ENCODE results near the gene OGDH.

Gene OGDH

GRCh38 chr7:44703921-44704320 is 97.5 kb downstream of the OGDH start:
- Histone ChIP-seq H3K4me2 (ENCODE audit: low read length) (no peak overlapping the region), H3K36me3 (ENCODE audit: control insufficient read depth, low read length) (peaks cover 47% of the 10 kb centered on the region), H4K20me1 (ENCODE audit: control insufficient read depth, insufficient read depth, low read depth, low read length) (no peaks in the 10 kb centered on the region), H3K27ac (ENCODE audit: low read depth, low read length) (no peak overlapping the region), H3K27me3 (ENCODE audit: control insufficient read depth, low read length) (no peaks in the 10 kb centered on the region), H3K4me3 (ENCODE audit: low read length) (no peak overlapping the region), H3K9me2 (replicated peaks; ENCODE audit: control insufficient read depth, low read length) (no peaks in the 10 kb centered on the region), H3K4me1 (ENCODE audit: control insufficient read depth, low read length) (no peaks in the 10 kb centered on the region), H3K79me2 (ENCODE audit: control insufficient read depth, low read length) (no peaks in the 10 kb centered on the region), H3F3A (ENCODE audit: control insufficient read depth, insufficient read depth) (0 out of 2 replicates have a peak, but pooled peaks cover 3% of the 10 kb centered on the region), H3K9me3 (ENCODE audit: control insufficient read depth, insufficient read depth, low read length) (no peaks in the 10 kb centered on the region)
- TF ChIP-seq EZH2phosphoT487 (IDR thresholded peaks at IDR 0.05; ENCODE audit: borderline replicate concordance, low read length) (no peak), CTCF (IDR thresholded peaks at IDR 0.05; ENCODE audit: low read depth, low read length, poor library complexity, severe bottlenecking) (no peak)

GRCh38 chr7:44705434-44705833 is 99.0 kb downstream of the OGDH start:
- no peak for TF ChIP-seq CTCF (IDR thresholded peaks at IDR 0.05; ENCODE audit: low read depth, low read length, poor library complexity, severe bottlenecking)
- no peak for TF ChIP-seq EZH2phosphoT487 (IDR thresholded peaks at IDR 0.05; ENCODE audit: borderline replicate concordance, low read length)
- Histone ChIP-seq H3K4me3 (ENCODE audit: low read length) (no peak overlapping the region), H3K4me2 (ENCODE audit: low read length) (no peak overlapping the region), H3K9me3 (ENCODE audit: control insufficient read depth, insufficient read depth, low read length) (no peaks in the 10 kb centered on the region), H3K27ac (ENCODE audit: low read depth, low read length) (no peak overlapping the region), H3K27me3 (ENCODE audit: control insufficient read depth, low read length) (no peaks in the 10 kb centered on the region), H3K4me1 (ENCODE audit: control insufficient read depth, low read length) (no peaks in the 10 kb centered on the region), H3K36me3 (ENCODE audit: control insufficient read depth, low read length) (peaks cover 41% of the 10 kb centered on the region), H3F3A (ENCODE audit: control insufficient read depth, insufficient read depth) (0 out of 2 replicates have a peak, but pooled peaks cover 6% of the 10 kb centered on the region), H3K9me2 (replicated peaks; ENCODE audit: control insufficient read depth, low read length) (no peaks in the 10 kb centered on the region), H4K20me1 (ENCODE audit: control insufficient read depth, insufficient read depth, low read depth, low read length) (no peaks in the 10 kb centered on the region), H3K79me2 (ENCODE audit: control insufficient read depth, low read length) (no peaks in the 10 kb centered on the region)

- Histone ChIP-seq H3K4me2 (ENCODE audit: low read length) (no peak overlapping the region), H4K20me1 (ENCODE audit: control insufficient read depth, insufficient read depth, low read depth, low read length) (no peaks in the 10 kb centered on the region), H3K4me1 (ENCODE audit: control insufficient read depth, low read length) (no peaks in the 10 kb centered on the region), H3F3A (ENCODE audit: control insufficient read depth, insufficient read depth) (0 out of 2 replicates have a peak, but pooled peaks cover 6% of the 10 kb centered on the region), H3K27me3 (ENCODE audit: control insufficient read depth, low read length) (no peaks in the 10 kb centered on the region), H3K36me3 (ENCODE audit: control insufficient read depth, low read length) (peaks cover 31% of the 10 kb centered on the region), H3K9me3 (ENCODE audit: control insufficient read depth, insufficient read depth, low read length) (no peaks in the 10 kb centered on the region), H3K4me3 (ENCODE audit: low read length) (no peak overlapping the region), H3K27ac (ENCODE audit: low read depth, low read length) (no peak overlapping the region), H3K79me2 (ENCODE audit: control insufficient read depth, low read length) (no peaks in the 10 kb centered on the region), H3K9me2 (replicated peaks; ENCODE audit: control insufficient read depth, low read length) (no peaks in the 10 kb centered on the region)
- no peak for TF ChIP-seq EZH2phosphoT487 (IDR thresholded peaks at IDR 0.05; ENCODE audit: borderline replicate concordance, low read length)
- no peak for TF ChIP-seq CTCF (IDR thresholded peaks at IDR 0.05; ENCODE audit: low read depth, low read length, poor library complexity, severe bottlenecking)
These were observed 100.5 kb downstream of the OGDH start for GRCh38 chr7:44706788-44707557.

Measured in DOHH2 (cell line).